ENCODE measurements around the gene ZNF598. TPM values are rescaled to one million over a fixed set of nuclear protein-coding genes. Genes with fewer than 3 reads are reported as not detected.
A peak's percentile ranks its signal among the peaks of the same experiment; 100 is the strongest.
"Not testable (repeated sequence)": the region's sequence is repeated elsewhere in the genome, so short reads cannot be mapped to it uniquely, and the experiment has no call there.

ZNF598 gene
- total RNA-seq, 1 donor from 2014 or later: 90.4 TPM

- peaks cover 19% of the 10 kb centered on the region for H3K9me3 Mint-ChIP-seq (ENCODE audit: unreplicated experiment)
- H3K4me1 Mint-ChIP-seq (ENCODE audit: low read depth, unreplicated experiment): peaks cover 18% of the 10 kb centered on the region
- peak within 1 kb of the TSS; percentile 95 for H3K4me3 Mint-ChIP-seq (ENCODE audit: unreplicated experiment)
Measured at GRCh38 chr16:1964506-1965395, 44.9 kb downstream of the ZNF598 start, which contains the start of gene RPS2. RPS2 (minus strand) TSS chr16:1964826; CDS start chr16:1964625, 201 bp downstream.

GRCh38 chr16:1963806-1964505 is 45.7 kb downstream of the ZNF598 start:
- peaks cover 19% of the 10 kb centered on the region for H3K9me3 Mint-ChIP-seq (ENCODE audit: unreplicated experiment)

More at GRCh38 chr16:1964506-1965395, 44.9 kb downstream of the ZNF598 start, which contains the start of gene RPS2:
- Mint-ChIP-seq H3K27me3 (ENCODE audit: unreplicated experiment) (peaks cover 11% of the 10 kb centered on the region), H3K27ac (ENCODE audit: unreplicated experiment) (peak within 1 kb of the TSS; percentile 98), H3K36me3 (ENCODE audit: unreplicated experiment) (no peaks in the 10 kb centered on the region)
- TF ChIP-seq CTCF (IDR thresholded peaks at IDR 0.05; ENCODE audit: partially characterized antibody, unreplicated experiment): no peak
- peak; percentile 98 for DNase-seq

GRCh38 chr16:1962161-1963153 is 47.2 kb downstream of the ZNF598 start:
- H3K27me3 Mint-ChIP-seq (ENCODE audit: unreplicated experiment): peaks cover 13% of the 10 kb centered on the region
- peaks cover 19% of the 10 kb centered on the region for H3K9me3 Mint-ChIP-seq (ENCODE audit: unreplicated experiment)

More at GRCh38 chr16:1963806-1964505, 45.7 kb downstream of the ZNF598 start:
- Mint-ChIP-seq H3K4me1 (ENCODE audit: low read depth, unreplicated experiment) (peaks cover 18% of the 10 kb centered on the region), H3K4me3 (ENCODE audit: unreplicated experiment) (peak overlapping the region; percentile 91), H3K27ac (ENCODE audit: unreplicated experiment) (peak overlapping the region; percentile 98), H3K36me3 (ENCODE audit: unreplicated experiment) (no peaks in the 10 kb centered on the region), H3K27me3 (ENCODE audit: unreplicated experiment) (peaks cover 13% of the 10 kb centered on the region)
- TF ChIP-seq CTCF (IDR thresholded peaks at IDR 0.05; ENCODE audit: partially characterized antibody, unreplicated experiment): no peak
- peak; percentile 71 for DNase-seq

GRCh38 chr16:1961651-1962067 is 48.0 kb downstream of the ZNF598 start:
- no peak for DNase-seq
- Mint-ChIP-seq H3K4me1 (ENCODE audit: low read depth, unreplicated experiment) (peaks cover 18% of the 10 kb centered on the region), H3K9me3 (ENCODE audit: unreplicated experiment) (peaks cover 19% of the 10 kb centered on the region), H3K4me3 (ENCODE audit: unreplicated experiment) (peak overlapping the region; percentile 91), H3K27ac (ENCODE audit: unreplicated experiment) (peak overlapping the region; percentile 48), H3K27me3 (ENCODE audit: unreplicated experiment) (peaks cover 13% of the 10 kb centered on the region), H3K36me3 (ENCODE audit: unreplicated experiment) (no peaks in the 10 kb centered on the region)
- TF ChIP-seq CTCF (IDR thresholded peaks at IDR 0.05; ENCODE audit: partially characterized antibody, unreplicated experiment): no peak

More at GRCh38 chr16:1962161-1963153, 47.2 kb downstream of the ZNF598 start:
- Mint-ChIP-seq H3K27ac (ENCODE audit: unreplicated experiment) (peak overlapping the region; percentile 98), H3K4me3 (ENCODE audit: unreplicated experiment) (peak overlapping the region; percentile 91), H3K4me1 (ENCODE audit: low read depth, unreplicated experiment) (peaks cover 18% of the 10 kb centered on the region)
- DNase-seq; H3K36me3 Mint-ChIP-seq (ENCODE audit: unreplicated experiment): not testable (repeated sequence)

Data from glutamatergic neuron (in vitro differentiated cells).